HepG2 (cell line): ENCODE results near the gene IL32. TPM values are rescaled to one million over a fixed set of nuclear protein-coding genes. Genes with fewer than 3 reads are reported as not detected.

Source experiments
- CBFB ChIP-seq: sonication (generic); formaldehyde crosslinking; IDR thresholded peaks from 2 replicates; pipeline ENCODE4 v1.4.0; 2020; ENCODE audit warnings: missing genetic modification reagents
- DR1 ChIP-seq: sonication (generic); formaldehyde crosslinking; IDR thresholded peaks from 2 replicates; pipeline ENCODE4 v1.8.0; 2021; ENCODE audit warnings: mild to moderate bottlenecking, missing genetic modification reagents, inconsistent platforms
- GTF3A ChIP-seq: sonication (generic); formaldehyde crosslinking; conservative IDR thresholded peaks from 2 replicates; pipeline ENCODE4 v1.4.0; 2020; ENCODE audit warnings: mild to moderate bottlenecking, missing genetic modification reagents
- HIVEP1 ChIP-seq: sonication (generic); formaldehyde crosslinking; IDR thresholded peaks from 2 replicates; pipeline ENCODE4 v1.4.0; 2020; ENCODE audit warnings: mild to moderate bottlenecking, missing genetic modification reagents
- HOXD1 ChIP-seq: sonication (generic); formaldehyde crosslinking; IDR thresholded peaks from 2 replicates; pipeline ENCODE4 v1.5.0; 2020; ENCODE audit warnings: missing genetic modification reagents
- ISX ChIP-seq: sonication (generic); formaldehyde crosslinking; conservative IDR thresholded peaks from 2 replicates; pipeline ENCODE4 v1.5.0; 2020; ENCODE audit warnings: missing genetic modification reagents
- JARID2 ChIP-seq: sonication (generic); formaldehyde crosslinking; IDR thresholded peaks from 2 replicates; pipeline ENCODE4 v1.8.1; 2023; ENCODE audit warnings: missing genetic modification reagents, inconsistent platforms; ENCODE audit not compliant: insufficient replicate concordance
- MAZ ChIP-seq, 2 experiments: sonication (generic) in 1 of 2; formaldehyde crosslinking in 1 of 2; IDR thresholded peaks; 2 replicates each; pipeline versions ENCODE4 v1.5.0 to v1.6.1; 2012 to 2020; ENCODE audit warnings: low read depth in 2 of 2, mild to moderate bottlenecking in 2 of 2, borderline replicate concordance in 1 of 2, improper control_type of control experiment in 1 of 2, low read length in 1 of 2, missing genetic modification reagents in 1 of 2, moderate library complexity in 1 of 2
- SMYD3 ChIP-seq: sonication (generic); formaldehyde crosslinking; IDR thresholded peaks from 2 replicates; pipeline ENCODE4 v1.8.1; 2023; ENCODE audit warnings: mild to moderate bottlenecking, missing genetic modification reagents
- TP53 ChIP-seq: sonication (generic); formaldehyde crosslinking; conservative IDR thresholded peaks from 2 replicates; pipeline ENCODE4 v1.4.0; 2020; ENCODE audit warnings: missing genetic modification reagents
- ZFP90 ChIP-seq: sonication (generic); formaldehyde crosslinking; IDR thresholded peaks from 2 replicates; pipeline ENCODE4 v1.8.0; 2022; ENCODE audit warnings: missing genetic modification reagents, mild to moderate bottlenecking, inconsistent platforms, borderline replicate concordance
- ZNF121 ChIP-seq: sonication (generic); formaldehyde crosslinking; IDR thresholded peaks from 2 replicates; pipeline ENCODE4 v1.5.0; 2020; ENCODE audit warnings: mild to moderate bottlenecking, missing genetic modification reagents
- ZNF562 ChIP-seq: sonication (generic); formaldehyde crosslinking; IDR thresholded peaks from 2 replicates; pipeline ENCODE4 v1.8.0; 2022; ENCODE audit warnings: missing genetic modification reagents, borderline replicate concordance
- ZNF589 ChIP-seq: sonication (generic); formaldehyde crosslinking; conservative IDR thresholded peaks from 2 replicates; pipeline ENCODE4 v1.8.0; 2022; ENCODE audit warnings: mild to moderate bottlenecking, moderate library complexity, missing genetic modification reagents
- ZNF772 ChIP-seq: sonication (generic); formaldehyde crosslinking; IDR thresholded peaks from 2 replicates; pipeline ENCODE4 v1.5.0; 2020; ENCODE audit warnings: mild to moderate bottlenecking, missing genetic modification reagents
- ZNF777 ChIP-seq: sonication (generic); formaldehyde crosslinking; IDR thresholded peaks from 2 replicates; pipeline ENCODE4 v1.4.0; 2020; ENCODE audit warnings: missing genetic modification reagents
- ZZZ3 ChIP-seq: sonication (generic); formaldehyde crosslinking; IDR thresholded peaks from 2 replicates; pipeline ENCODE4 v1.4.0; 2020; ENCODE audit warnings: missing genetic modification reagents, mild to moderate bottlenecking, borderline replicate concordance
- polyA plus RNA-seq, 8 experiments: library from polyadenylated mRNA; depleted of rRNA in 3 of 8; stranded (reverse) in 7 of 8; unstranded in 1 of 8; fragments of >200 nt; fragmentation: Illumina TruSeq in 4 of 8; extraction: Trizol in 4 of 8; gene quantifications; 2 replicates each; pipeline versions ENCODE4 v1.2.1 to v1.2.3, GENCODE V29; 2011 to 2016; ENCODE audit warnings: low read depth in 4 of 8, missing spikeins in 1 of 8, mixed read lengths in 1 of 8; ENCODE audit not compliant: insufficient read depth in 1 of 8
- total RNA-seq, 5 experiments: library from RNA; depleted of rRNA; stranded (reverse); fragments of >200 nt; fragmentation: Illumina TruSeq; extraction: Trizol; gene quantifications; 2 replicates each; pipeline ENCODE4 v1.2.3, GENCODE V29; 2016; ENCODE audit warnings: low read depth in 1 of 5
- TF ChIP-seq, protein P1 (sequence below): sonication (generic); formaldehyde crosslinking; IDR thresholded peaks from 2 replicates; pipeline ENCODE4 v1.4.0; 2020; ENCODE audit warnings: low read depth, missing genetic modification reagents
- TF ChIP-seq, protein P2 (sequence below), 2 experiments: fragments of 450-650 bp in 1 of 2; sonication (generic) in 1 of 2; formaldehyde crosslinking; IDR thresholded peaks; 2 replicates each; pipeline versions ENCODE4 v1.5.0 to v1.8.0; 2020 to 2022; ENCODE audit warnings: mild to moderate bottlenecking in 1 of 2, missing genetic modification reagents in 1 of 2
- TF ChIP-seq, protein P3 (sequence below): sonication (generic); formaldehyde crosslinking; IDR thresholded peaks from 2 replicates; pipeline ENCODE4 v1.8.1; 2023; ENCODE audit warnings: missing genetic modification reagents, inconsistent platforms, borderline replicate concordance
- TF ChIP-seq, protein P4 (sequence below): sonication (generic); formaldehyde crosslinking; IDR thresholded peaks from 2 replicates; pipeline ENCODE4 v1.4.0; 2020; ENCODE audit warnings: mild to moderate bottlenecking, low read depth, missing genetic modification reagents

The IL32 gene
- total and polyA plus RNA-seq, 2 of the 13 experiments (the other 11 are each of a cell fraction or from before 2014, with no cell fraction given): 115 to 165 TPM

DNA sequence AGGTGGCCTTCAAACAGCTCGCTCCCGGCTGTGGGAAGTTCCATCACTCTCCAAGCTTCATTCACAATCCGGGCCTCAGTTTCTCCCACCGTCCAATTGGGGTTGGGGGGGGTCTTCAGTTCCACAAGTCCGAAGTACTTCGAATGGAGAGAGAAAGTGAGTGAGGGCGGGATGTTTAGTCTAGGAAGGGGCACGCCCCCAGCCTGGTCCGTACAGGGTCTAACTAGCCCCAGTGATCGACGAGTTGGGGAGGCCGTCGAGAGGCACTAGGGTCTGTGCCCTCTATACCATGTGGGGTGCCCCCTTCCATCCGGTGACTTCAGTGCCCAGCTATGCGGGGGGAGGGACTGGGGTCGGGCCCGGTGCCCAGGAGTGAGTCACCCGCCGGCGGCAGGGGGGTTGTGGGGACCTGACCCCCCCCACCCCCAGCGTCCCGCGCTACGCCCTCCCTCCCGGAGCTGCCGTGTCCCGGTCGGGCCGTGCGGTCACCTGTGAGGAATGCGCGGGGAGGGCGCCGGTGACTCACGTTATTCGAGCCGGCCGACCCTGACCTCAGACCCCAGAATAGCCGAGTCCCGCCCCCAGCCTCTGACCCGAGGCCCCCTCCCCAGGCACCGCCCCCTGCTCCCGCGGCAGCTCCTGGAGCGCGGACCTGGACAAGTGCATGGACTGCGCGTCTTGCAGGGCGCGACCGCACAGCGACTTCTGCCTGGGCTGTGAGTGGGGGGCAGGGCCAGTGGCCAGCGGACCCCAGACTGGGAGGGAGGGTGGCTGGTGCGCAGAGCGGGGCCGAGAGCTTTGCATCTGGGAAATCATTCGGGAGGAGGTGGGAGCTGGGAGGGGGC is 44.6 kb upstream of the IL32 start (continued):
- TF ChIP-seq, protein P1, sequence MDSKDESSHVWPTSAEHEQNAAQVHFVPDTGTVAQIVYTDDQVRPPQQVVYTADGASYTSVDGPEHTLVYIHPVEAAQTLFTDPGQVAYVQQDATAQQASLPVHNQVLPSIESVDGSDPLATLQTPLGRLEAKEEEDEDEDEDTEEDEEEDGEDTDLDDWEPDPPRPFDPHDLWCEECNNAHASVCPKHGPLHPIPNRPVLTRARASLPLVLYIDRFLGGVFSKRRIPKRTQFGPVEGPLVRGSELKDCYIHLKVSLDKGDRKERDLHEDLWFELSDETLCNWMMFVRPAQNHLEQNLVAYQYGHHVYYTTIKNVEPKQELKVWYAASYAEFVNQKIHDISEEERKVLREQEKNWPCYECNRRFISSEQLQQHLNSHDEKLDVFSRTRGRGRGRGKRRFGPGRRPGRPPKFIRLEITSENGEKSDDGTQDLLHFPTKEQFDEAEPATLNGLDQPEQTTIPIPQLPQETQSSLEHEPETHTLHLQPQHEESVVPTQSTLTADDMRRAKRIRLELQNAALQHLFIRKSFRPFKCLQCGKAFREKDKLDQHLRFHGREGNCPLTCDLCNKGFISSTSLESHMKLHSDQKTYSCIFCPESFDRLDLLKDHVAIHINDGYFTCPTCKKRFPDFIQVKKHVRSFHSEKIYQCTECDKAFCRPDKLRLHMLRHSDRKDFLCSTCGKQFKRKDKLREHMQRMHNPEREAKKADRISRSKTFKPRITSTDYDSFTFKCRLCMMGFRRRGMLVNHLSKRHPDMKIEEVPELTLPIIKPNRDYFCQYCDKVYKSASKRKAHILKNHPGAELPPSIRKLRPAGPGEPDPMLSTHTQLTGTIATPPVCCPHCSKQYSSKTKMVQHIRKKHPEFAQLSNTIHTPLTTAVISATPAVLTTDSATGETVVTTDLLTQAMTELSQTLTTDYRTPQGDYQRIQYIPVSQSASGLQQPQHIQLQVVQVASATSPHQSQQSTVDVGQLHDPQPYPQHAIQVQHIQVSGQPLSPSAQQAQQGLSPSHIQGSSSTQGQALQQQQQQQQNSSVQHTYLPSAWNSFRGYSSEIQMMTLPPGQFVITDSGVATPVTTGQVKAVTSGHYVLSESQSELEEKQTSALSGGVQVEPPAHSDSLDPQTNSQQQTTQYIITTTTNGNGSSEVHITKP (CRISPR knock-in tag): 0 out of 2 replicates have a peak, but pooled peaks have one; percentile 26
- TF ChIP-seq CBFB (CRISPR knock-in tag) (peak; percentile 45; the same call in 1 of the 2 replicates), JARID2 (CRISPR knock-in tag) (peak; percentile 42), ZNF777 (peak; percentile 86), TP53 (0 out of 2 replicates have a peak, but pooled peaks have one; percentile 52), SMYD3 (CRISPR knock-in tag) (0 out of 2 replicates have a peak, but pooled peaks have one; percentile 28), ZNF589 (CRISPR knock-in tag) (0 out of 2 replicates have a peak, but pooled peaks have one; percentile 49), GTF3A (CRISPR knock-in tag) (peak; percentile 84; the same call in 1 of the 2 replicates), ZZZ3 (peak; percentile 20; the same call in 1 of the 2 replicates), HOXD1 (CRISPR knock-in tag) (peak; percentile 72), ISX (CRISPR knock-in tag) (0 out of 2 replicates have a peak, but pooled peaks have one; percentile 45), ZNF121 (CRISPR knock-in tag) (peak; percentile 32; the same call in 1 of the 2 replicates), MAZ (IDR thresholded peaks at IDR 0.05; ENCODE audit: borderline replicate concordance, low read depth, low read length) (peak; percentile 83), MAZ (CRISPR knock-in tag; IDR thresholded peaks at IDR 0.05; ENCODE audit: low read depth) (peak; percentile 68; the same call in 1 of the 2 replicates), HIVEP1 (CRISPR knock-in tag) (peak; percentile 60; the same call in 1 of the 2 replicates), DR1 (CRISPR knock-in tag) (peak; percentile 7; the same call in 1 of the 2 replicates), ZFP90 (peak; percentile 46; the same call in 1 of the 2 replicates), ZNF772 (CRISPR knock-in tag) (peak; percentile 65), ZNF562 (CRISPR knock-in tag) (no peak)
- TF ChIP-seq, protein P2, sequence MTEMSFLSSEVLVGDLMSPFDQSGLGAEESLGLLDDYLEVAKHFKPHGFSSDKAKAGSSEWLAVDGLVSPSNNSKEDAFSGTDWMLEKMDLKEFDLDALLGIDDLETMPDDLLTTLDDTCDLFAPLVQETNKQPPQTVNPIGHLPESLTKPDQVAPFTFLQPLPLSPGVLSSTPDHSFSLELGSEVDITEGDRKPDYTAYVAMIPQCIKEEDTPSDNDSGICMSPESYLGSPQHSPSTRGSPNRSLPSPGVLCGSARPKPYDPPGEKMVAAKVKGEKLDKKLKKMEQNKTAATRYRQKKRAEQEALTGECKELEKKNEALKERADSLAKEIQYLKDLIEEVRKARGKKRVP (CRISPR knock-in tag; IDR thresholded peaks at IDR 0.05): peak in 1 of 2 experiments; percentile 41; a peak in 1 of 4 replicates
- TF ChIP-seq, protein P3, sequence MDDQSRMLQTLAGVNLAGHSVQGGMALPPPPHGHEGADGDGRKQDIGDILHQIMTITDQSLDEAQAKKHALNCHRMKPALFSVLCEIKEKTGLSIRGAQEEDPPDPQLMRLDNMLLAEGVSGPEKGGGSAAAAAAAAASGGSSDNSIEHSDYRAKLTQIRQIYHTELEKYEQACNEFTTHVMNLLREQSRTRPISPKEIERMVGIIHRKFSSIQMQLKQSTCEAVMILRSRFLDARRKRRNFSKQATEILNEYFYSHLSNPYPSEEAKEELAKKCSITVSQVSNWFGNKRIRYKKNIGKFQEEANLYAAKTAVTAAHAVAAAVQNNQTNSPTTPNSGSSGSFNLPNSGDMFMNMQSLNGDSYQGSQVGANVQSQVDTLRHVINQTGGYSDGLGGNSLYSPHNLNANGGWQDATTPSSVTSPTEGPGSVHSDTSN: no peak
- TF ChIP-seq, protein P4, sequence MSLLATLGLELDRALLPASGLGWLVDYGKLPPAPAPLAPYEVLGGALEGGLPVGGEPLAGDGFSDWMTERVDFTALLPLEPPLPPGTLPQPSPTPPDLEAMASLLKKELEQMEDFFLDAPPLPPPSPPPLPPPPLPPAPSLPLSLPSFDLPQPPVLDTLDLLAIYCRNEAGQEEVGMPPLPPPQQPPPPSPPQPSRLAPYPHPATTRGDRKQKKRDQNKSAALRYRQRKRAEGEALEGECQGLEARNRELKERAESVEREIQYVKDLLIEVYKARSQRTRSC (CRISPR knock-in tag): no peak
